ENCODE data around the gene FOXI1.

- TF ChIP-seq GATA2 (IDR thresholded peaks at IDR 0.05; ENCODE audit: low read depth, low read length) (no peak), GATA3 (IDR thresholded peaks at IDR 0.05; ENCODE audit: low read depth, low read length) (no peak)
Measured at GRCh38 chr5:170095646-170096045, 10.1 kb upstream of the FOXI1 start.
